HUES6 (cell line): ENCODE results near the gene USP48.

Experiments used
- H3K27ac ChIP-seq: 2 replicates; pipeline ENCODE4 v1.7.0; 2013; ENCODE audit warnings: low read depth, mild to moderate bottlenecking, low read length, inconsistent platforms
- H3K27me3 ChIP-seq: 2 replicates; pipeline ENCODE4 v1.6.1; 2013; ENCODE audit warnings: low read length; ENCODE audit not compliant: control insufficient read depth, insufficient read depth
- H3K36me3 ChIP-seq: 2 replicates; pipeline ENCODE4 v1.6.1; 2013; ENCODE audit warnings: low read length; ENCODE audit not compliant: control insufficient read depth, insufficient read depth
- H3K4me1 ChIP-seq: 2 replicates; pipeline ENCODE4 v1.6.1; 2013; ENCODE audit warnings: low read length; ENCODE audit not compliant: control insufficient read depth, insufficient read depth
- H3K4me3 ChIP-seq: 2 replicates; pipeline ENCODE4 v1.5.1; 2013; ENCODE audit warnings: low read depth, low read length
- H3K9ac ChIP-seq: one replicate; pipeline ENCODE4 v1.6.1; 2013; ENCODE audit warnings: mild to moderate bottlenecking, low read length
- H3K9me3 ChIP-seq: 2 replicates; pipeline ENCODE4 v1.6.1; 2013; ENCODE audit warnings: low read depth, low read length; ENCODE audit not compliant: control insufficient read depth, insufficient read depth

Gene USP48

DNA sequence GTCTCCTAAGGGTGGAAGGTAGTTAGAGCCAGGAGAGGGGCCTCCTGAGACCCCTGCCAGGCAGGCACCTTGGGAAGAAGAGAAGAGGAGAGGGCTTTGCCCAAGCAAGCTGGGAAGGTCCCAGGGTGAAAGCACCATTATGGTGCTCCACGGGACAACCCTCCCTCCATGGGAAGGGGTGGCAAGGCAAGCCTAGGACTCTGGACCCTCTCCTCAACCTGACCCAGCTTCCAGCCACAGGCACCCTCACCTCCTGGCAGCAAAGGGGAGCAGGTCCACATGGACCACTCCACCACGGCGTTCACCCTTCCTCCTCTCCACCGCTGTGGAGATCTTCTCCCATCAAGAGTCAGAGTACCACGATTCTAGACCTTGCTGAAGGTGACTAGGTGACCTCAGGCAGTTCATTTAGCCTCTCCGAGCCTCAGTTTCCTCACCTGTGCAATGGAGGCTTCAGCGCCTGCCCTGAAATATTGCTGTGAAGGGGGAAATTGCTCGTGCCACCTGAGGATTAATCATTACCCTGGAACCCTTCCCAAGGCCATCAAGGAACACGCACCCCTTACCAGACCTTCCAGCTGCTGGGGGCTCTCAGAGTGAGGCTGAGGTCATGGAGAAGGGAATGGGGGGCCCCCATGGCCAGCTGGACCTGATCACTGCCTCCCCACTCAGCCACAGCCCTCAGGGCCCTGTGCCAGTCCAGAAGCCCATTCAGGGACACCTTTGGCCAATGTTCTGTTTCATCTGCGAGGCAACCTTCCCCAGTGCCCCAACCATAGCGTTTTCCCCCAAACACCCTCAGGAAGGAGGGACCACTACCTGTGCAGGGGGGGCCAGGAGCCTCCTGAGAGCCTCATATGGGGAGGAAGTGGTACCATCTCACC, 115.4 kb downstream of the USP48 start:
- Histone ChIP-seq H3K9me3 (no peaks in the 10 kb centered on the region), H3K9ac (no peak overlapping the region), H3K4me3 (0 out of 2 replicates have a peak overlapping the region, but pooled peaks have one; percentile 81), H3K27me3 (peaks cover 18% of the 10 kb centered on the region), H3K4me1 (peaks cover 32% of the 10 kb centered on the region), H3K27ac (no peak overlapping the region), H3K36me3 (no peaks in the 10 kb centered on the region)

DNA sequence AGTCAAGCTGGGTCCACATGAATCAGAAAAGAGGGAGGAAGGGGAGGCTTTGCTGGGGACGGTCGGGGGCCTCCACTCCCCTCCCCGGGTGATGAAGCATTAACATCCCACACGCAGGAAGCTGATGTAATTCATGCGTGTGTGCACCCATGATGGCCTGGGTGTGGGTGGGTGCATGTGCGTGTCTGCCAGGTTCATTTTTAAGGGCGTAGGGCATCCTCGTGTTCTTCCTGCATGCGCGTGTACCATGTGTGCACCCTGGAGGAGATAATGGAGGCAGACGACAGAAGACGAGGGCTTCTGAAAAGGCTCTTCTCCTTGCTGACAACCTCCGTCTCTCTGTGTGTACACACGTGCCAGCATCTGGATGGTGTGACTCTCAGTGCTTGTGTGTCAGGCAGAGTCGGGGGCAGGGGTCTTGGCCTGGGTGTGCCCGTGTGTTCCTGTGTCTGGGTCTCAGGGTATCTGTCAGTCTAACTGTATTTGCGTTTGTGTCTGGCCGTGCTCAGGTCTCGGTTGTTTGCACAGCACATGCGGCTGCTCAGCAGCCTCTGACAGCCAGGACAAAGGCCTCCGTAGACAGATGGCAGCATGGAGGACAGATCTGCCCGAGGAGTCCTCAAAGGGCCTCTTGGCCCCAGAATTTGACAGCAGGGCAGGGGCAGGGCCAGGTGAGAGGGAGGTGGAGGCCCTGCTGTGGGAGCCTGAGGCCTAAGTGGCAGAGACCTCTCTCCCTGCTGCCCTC, 116.2 kb downstream of the USP48 start:
- H3K4me3 ChIP-seq: no peak overlapping the region
- H3K27ac ChIP-seq: no peak overlapping the region
- no peak overlapping the region for H3K9ac ChIP-seq
- peaks cover 32% of the 10 kb centered on the region for H3K4me1 ChIP-seq
- H3K27me3 ChIP-seq: peaks cover 19% of the 10 kb centered on the region
- no peaks in the 10 kb centered on the region for H3K36me3 ChIP-seq
- H3K9me3 ChIP-seq: no peaks in the 10 kb centered on the region

DNA sequence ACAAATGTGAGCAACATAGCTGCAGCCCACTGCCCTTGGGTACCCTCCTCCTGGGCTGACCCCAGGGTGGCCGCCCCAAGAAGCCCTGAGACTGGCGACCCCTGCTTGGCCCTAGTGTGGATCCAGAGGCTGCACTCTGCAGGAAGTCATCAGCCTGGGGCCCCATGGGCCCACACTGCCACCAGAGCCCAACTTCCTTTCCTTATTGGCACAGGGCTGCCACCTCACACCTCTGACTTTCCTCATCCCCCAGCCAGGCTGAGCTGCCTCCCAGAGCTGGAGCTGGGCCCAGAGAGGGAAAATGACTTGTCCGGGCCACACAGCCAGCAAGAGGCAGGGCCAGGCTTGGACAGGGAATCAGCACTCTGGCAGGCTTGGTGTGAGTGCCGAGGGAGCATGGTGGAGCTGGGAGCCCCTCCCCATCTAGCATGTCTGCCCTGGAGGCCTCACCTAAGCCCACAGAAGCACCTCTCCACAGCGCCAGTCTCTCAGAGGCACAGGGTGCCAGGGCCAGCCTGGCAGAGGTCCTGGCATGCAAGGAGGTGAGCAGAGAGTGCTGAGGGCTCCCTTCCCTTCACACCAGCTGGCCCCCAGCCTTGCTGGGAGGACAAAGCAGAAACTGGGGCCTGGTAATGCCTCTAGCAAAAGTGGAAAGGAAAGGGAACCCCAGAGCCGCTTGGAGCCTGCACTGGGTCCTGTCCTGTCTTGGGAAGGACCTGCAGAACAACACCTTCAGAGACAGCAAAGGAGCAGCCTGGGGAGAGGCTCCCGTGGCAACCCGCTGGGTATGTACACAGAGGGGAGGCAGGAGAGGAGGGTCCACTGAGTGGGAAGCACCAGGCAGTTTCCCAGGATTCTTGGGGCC, 117.0 kb downstream of the USP48 start:
- peaks cover 31% of the 10 kb centered on the region for H3K4me1 ChIP-seq
- peaks cover 27% of the 10 kb centered on the region for H3K27me3 ChIP-seq
- no peaks in the 10 kb centered on the region for H3K9me3 ChIP-seq
- H3K9ac ChIP-seq: no peak overlapping the region
- H3K36me3 ChIP-seq: no peaks in the 10 kb centered on the region
- H3K4me3 ChIP-seq: no peak overlapping the region
- no peak overlapping the region for H3K27ac ChIP-seq

DNA sequence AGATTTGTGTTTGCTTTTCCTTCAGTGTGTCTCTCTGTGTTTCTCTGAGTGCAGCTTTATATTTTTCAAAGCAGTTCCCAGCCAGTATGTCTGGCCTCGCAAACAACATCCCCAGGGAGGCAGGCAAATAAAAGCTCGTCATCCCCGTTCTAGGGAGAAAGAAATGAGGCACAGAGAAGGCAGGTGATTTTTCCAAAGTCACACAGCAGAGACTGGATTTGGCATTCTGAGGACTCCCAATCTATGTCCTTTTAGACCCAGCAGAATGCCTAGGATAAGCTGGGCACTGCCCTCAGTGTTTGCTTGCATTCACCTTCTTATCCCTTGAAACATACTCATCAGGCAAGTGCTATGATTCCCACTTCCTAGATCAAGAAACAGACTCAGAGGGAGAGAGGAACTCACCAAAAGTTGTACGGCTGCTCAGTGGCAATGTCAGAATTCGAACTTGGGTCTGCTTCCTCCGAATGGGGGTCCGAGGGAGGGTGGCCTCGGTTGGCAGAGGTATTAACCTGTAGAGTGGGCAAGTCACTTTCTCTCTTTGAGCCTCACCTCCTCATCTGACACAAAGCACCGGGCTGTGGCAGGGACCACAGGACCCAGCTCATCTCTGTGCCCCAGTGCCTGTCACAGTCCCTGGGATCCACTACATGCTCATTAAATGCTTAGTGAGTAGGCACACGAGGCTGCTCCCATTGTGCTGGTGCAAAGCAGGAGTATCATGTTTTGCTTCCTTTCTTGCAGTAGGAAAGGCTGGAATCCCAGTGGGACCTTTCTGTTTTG, 118.0 kb downstream of the USP48 start:
- H3K27me3 ChIP-seq: peaks cover 32% of the 10 kb centered on the region
- H3K36me3 ChIP-seq: no peaks in the 10 kb centered on the region
- H3K27ac ChIP-seq: no peak overlapping the region
- H3K9ac ChIP-seq: no peak overlapping the region
- no peaks in the 10 kb centered on the region for H3K9me3 ChIP-seq
- peaks cover 21% of the 10 kb centered on the region for H3K4me1 ChIP-seq
- H3K4me3 ChIP-seq: no peak overlapping the region

DNA sequence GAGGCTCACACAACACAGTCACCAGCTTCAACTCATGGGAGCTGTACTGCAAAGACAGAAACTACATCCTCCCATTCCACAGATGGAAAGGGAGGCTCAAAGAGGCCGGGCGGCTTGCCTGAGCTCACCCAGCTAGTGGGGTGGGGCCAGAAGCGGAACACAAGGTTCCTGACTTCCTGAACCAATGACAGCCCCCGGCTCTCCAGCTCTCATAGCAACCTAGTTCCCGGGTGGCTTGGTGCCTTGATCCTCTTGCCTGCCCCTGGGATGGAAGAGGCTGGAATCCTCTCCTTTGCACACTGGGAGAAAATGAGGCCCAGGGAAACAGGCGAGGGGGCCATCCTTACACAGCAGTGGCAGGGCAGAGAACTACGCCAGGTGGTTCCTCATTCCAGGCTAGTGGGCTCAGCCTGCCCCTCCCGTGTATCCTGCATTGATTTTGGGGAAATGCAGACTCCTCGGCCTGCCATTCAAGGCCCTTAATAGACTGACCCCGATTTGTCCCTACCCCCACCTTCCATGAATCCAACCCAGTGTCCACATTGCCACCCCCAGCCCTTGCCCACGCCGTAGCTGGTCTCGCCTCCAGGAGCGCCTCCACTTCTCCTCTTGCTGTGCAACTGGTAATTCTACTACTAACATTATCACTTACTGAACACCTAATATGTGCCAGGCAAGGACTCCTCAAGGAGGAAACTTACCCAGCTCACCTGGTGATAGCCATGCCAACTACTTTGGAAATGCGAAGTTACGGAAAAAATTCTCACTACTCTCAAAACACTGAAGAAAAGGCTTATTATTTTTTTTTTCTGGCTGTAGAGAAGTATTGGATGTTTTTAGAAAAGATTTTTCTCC, 118.8 kb downstream of the USP48 start:
- H3K4me1 ChIP-seq: peaks cover 22% of the 10 kb centered on the region
- H3K9ac ChIP-seq: no peak overlapping the region
- no peak overlapping the region for H3K4me3 ChIP-seq
- no peaks in the 10 kb centered on the region for H3K9me3 ChIP-seq
- H3K27me3 ChIP-seq: peaks cover 36% of the 10 kb centered on the region
- H3K36me3 ChIP-seq: no peaks in the 10 kb centered on the region
- no peak overlapping the region for H3K27ac ChIP-seq

DNA sequence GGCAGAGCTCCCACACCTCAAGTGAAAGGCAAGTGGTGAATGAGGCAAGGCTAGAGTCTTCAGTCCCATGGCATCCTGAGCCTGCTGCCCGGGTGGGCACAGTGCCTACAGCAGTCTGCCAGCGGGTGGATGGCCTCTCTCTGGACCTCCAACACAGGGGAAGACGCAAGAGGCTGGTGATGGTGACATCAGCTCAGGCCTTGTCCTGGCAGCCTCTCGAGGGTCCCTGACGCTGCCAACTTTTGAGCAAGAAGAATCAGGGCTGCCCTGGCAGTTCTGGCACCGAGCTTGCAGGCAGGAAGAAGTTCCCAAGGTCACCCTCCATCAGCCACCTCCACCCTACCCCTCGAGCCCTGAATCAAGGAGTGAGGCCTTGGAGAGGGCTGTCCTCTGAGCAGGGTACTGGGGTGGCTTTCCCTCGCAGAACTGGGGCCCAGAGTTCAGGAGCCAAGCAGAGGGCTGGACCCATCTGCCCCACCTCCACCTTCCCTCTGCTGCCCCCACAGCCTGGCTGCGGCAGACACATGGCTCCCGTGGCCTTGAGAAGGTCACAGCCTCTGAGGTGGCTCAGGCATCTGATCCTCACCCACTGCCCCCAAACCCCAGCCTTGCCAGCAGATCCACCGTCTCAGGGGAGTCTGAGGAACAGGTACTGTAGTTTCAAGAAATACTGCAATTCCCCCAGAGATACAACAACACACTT, 119.5 kb downstream of the USP48 start:
- H3K36me3 ChIP-seq: no peaks in the 10 kb centered on the region
- no peak overlapping the region for H3K4me3 ChIP-seq
- no peaks in the 10 kb centered on the region for H3K9me3 ChIP-seq
- H3K27me3 ChIP-seq: peaks cover 31% of the 10 kb centered on the region
- H3K9ac ChIP-seq: no peak overlapping the region
- H3K27ac ChIP-seq: no peak overlapping the region
- H3K4me1 ChIP-seq: peaks cover 19% of the 10 kb centered on the region

DNA sequence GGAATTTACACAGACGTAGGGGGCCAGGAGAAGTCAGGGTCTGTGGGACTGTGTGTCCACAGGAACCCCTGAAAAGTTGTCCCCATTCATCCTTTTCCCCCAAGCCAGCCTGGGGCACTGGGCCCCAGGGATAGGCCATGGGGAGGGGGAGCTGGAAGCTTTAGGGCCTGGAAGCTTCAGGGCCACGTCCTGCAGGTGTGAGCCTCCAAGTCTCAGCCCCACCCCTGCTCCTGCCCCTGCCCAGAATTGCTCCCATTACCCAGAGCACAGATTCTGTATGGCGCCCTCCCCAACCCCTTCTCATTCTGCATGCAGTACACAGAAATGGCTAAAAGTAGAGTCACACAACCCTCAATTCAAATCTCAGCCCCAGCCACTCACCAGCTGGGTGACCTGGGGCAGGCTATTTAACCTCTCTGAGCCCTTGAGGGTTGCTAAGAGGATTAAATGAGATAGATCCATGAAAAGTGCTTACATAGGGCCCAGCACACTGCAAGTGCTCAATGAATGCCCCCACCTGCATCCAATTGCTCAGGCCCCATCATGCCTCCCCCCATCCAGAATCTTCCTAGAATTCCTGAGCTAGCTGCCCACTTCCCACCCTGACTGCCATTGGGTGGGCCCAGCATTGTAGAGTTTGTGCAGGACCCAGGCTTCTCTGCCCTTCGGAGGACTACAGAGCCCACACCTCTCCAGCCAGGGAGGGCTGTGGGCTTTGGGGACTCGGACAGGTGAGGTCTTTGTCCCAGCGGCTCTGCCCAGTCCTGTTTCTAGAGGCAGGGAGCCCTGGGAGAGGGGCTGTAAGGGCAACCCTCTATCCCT, 120.3 kb downstream of the USP48 start:
- H3K9me3 ChIP-seq: no peaks in the 10 kb centered on the region
- peaks cover 14% of the 10 kb centered on the region for H3K4me1 ChIP-seq
- H3K36me3 ChIP-seq: no peaks in the 10 kb centered on the region
- peaks cover 23% of the 10 kb centered on the region for H3K27me3 ChIP-seq
- H3K9ac ChIP-seq: no peak overlapping the region
- H3K27ac ChIP-seq: no peak overlapping the region
- no peak overlapping the region for H3K4me3 ChIP-seq

DNA sequence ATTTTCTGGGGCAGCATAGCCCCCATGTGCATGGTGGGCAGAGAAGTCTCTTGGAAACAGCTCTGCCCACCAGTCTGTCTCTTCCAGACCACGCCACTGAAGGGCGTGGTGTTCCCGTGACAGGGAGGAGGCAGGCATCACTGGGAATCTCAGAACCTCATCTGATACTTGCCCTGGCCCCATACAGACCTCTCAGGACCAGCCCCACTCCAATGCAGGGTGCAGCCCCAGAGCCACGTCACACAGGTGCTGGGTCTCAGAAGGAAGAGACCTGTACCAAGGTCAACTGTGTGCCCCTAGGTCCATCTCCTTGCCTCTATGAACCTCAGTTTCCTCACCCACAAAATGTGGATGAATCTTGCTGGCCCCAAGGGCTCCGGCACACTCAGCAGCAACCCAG, 121.1 kb downstream of the USP48 start:
- H3K9me3 ChIP-seq: no peaks in the 10 kb centered on the region
- H3K36me3 ChIP-seq: no peaks in the 10 kb centered on the region
- peaks cover 14% of the 10 kb centered on the region for H3K4me1 ChIP-seq
- H3K4me3 ChIP-seq: no peak overlapping the region
- peaks cover 23% of the 10 kb centered on the region for H3K27me3 ChIP-seq
- H3K9ac ChIP-seq: no peak overlapping the region
- H3K27ac ChIP-seq: no peak overlapping the region

DNA sequence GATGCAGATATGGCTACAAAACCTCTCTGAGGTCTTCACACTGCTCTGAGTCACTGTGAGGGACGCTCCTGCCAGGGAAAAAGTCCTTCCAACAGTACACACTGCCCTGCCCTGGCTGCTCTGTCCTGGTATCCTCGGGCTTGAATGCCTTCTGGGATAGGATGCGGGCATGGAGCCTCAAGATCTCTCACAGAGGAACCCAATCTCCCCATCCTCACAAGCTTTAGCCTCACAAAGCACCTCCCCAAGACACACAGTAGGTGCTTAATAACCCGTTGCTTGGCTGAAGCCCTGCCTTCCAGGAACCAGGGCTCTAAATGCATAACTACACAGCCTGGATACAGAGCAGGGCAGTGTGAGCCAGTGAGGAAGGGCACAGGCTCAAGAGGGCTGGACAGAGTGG, 123.0 kb downstream of the USP48 start:
- peak overlapping the region; percentile 65 for H3K4me3 ChIP-seq
- H3K36me3 ChIP-seq: no peaks in the 10 kb centered on the region
- peaks cover 14% of the 10 kb centered on the region for H3K4me1 ChIP-seq
- no peak overlapping the region for H3K27ac ChIP-seq
- H3K9me3 ChIP-seq: no peaks in the 10 kb centered on the region
- no peak overlapping the region for H3K9ac ChIP-seq
- peaks cover 23% of the 10 kb centered on the region for H3K27me3 ChIP-seq
